Measurements from ENCODE around the gene CADM1. TPM values are rescaled to one million over a fixed set of nuclear protein-coding genes. Genes with fewer than 3 reads are reported as not detected.
A peak's percentile ranks its signal among the peaks of the same experiment; 100 is the strongest.

Gene CADM1
- total and polyA plus RNA-seq, 4 donors: 13.0 to 40.6 (median 28.9) TPM

GRCh38 chr11:115470928-115471327, 33.3 kb downstream of the CADM1 start:
- Histone ChIP-seq H3K27me3 (ENCODE audit: control insufficient read depth in 4 of 4, insufficient read depth in 4 of 4, low read length in 3 of 4) (no peaks in the 10 kb centered on the region), H3K4me1 (ENCODE audit: control insufficient read depth in 4 of 4, insufficient read depth in 4 of 4, low read length in 3 of 4) (peaks cover 6 to 29% (median 15%) of the 10 kb centered on the region in 4 donors), H3K9me3 (ENCODE audit: control insufficient read depth in 4 of 4, low read length in 3 of 4) (no peaks in the 10 kb centered on the region), H3K4me3 (ENCODE audit: low read depth in 1 of 3, low read length in 3 of 3) (no peak overlapping the region), H3K27ac (ENCODE audit: low read depth in 1 of 2, low read length in 2 of 2) (peak overlapping the region; percentile 36 to 66), H3K9ac (ENCODE audit: low read depth in 1 of 2, low read length in 2 of 2) (no peak overlapping the region), H3K36me3 (ENCODE audit: control insufficient read depth in 4 of 4, insufficient read depth in 3 of 4, low read depth in 1 of 4, low read length in 3 of 4) (no peaks in the 10 kb centered on the region)
- TF ChIP-seq EGR1 (IDR thresholded peaks at IDR 0.05; ENCODE audit: low read depth in 2 of 2) (no peak), ZBTB33 (IDR thresholded peaks at IDR 0.05) (no peak), NR2F2 (IDR thresholded peaks at IDR 0.05) (no peak), RAD21 (IDR thresholded peaks at IDR 0.05) (no peak), RXRA (IDR thresholded peaks at IDR 0.05) (no peak), FOXA2 (IDR thresholded peaks at IDR 0.05) (no peak), FOXA1 (IDR thresholded peaks at IDR 0.05) (no peak), SP1 (IDR thresholded peaks at IDR 0.05) (no peak)
- TF ChIP-seq, protein P1, sequence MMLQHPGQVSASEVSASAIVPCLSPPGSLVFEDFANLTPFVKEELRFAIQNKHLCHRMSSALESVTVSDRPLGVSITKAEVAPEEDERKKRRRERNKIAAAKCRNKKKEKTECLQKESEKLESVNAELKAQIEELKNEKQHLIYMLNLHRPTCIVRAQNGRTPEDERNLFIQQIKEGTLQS (IDR thresholded peaks at IDR 0.05): no peak
- TF ChIP-seq, protein P2, sequence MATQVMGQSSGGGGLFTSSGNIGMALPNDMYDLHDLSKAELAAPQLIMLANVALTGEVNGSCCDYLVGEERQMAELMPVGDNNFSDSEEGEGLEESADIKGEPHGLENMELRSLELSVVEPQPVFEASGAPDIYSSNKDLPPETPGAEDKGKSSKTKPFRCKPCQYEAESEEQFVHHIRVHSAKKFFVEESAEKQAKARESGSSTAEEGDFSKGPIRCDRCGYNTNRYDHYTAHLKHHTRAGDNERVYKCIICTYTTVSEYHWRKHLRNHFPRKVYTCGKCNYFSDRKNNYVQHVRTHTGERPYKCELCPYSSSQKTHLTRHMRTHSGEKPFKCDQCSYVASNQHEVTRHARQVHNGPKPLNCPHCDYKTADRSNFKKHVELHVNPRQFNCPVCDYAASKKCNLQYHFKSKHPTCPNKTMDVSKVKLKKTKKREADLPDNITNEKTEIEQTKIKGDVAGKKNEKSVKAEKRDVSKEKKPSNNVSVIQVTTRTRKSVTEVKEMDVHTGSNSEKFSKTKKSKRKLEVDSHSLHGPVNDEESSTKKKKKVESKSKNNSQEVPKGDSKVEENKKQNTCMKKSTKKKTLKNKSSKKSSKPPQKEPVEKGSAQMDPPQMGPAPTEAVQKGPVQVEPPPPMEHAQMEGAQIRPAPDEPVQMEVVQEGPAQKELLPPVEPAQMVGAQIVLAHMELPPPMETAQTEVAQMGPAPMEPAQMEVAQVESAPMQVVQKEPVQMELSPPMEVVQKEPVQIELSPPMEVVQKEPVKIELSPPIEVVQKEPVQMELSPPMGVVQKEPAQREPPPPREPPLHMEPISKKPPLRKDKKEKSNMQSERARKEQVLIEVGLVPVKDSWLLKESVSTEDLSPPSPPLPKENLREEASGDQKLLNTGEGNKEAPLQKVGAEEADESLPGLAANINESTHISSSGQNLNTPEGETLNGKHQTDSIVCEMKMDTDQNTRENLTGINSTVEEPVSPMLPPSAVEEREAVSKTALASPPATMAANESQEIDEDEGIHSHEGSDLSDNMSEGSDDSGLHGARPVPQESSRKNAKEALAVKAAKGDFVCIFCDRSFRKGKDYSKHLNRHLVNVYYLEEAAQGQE (IDR thresholded peaks at IDR 0.05): no peak
- TF ChIP-seq, protein P3, sequence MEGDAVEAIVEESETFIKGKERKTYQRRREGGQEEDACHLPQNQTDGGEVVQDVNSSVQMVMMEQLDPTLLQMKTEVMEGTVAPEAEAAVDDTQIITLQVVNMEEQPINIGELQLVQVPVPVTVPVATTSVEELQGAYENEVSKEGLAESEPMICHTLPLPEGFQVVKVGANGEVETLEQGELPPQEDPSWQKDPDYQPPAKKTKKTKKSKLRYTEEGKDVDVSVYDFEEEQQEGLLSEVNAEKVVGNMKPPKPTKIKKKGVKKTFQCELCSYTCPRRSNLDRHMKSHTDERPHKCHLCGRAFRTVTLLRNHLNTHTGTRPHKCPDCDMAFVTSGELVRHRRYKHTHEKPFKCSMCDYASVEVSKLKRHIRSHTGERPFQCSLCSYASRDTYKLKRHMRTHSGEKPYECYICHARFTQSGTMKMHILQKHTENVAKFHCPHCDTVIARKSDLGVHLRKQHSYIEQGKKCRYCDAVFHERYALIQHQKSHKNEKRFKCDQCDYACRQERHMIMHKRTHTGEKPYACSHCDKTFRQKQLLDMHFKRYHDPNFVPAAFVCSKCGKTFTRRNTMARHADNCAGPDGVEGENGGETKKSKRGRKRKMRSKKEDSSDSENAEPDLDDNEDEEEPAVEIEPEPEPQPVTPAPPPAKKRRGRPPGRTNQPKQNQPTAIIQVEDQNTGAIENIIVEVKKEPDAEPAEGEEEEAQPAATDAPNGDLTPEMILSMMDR (IDR thresholded peaks at IDR 0.05; ENCODE audit: low read depth, low read length, missing input control): no peak
- TF ChIP-seq, protein P4, sequence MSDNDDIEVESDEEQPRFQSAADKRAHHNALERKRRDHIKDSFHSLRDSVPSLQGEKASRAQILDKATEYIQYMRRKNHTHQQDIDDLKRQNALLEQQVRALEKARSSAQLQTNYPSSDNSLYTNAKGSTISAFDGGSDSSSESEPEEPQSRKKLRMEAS (IDR thresholded peaks at IDR 0.05): no peak
- WGBS: 88% methylated on average over 3 of the region's 3 CpGs
- no peak for DNase-seq (ENCODE audit: low spot score)

DNA sequence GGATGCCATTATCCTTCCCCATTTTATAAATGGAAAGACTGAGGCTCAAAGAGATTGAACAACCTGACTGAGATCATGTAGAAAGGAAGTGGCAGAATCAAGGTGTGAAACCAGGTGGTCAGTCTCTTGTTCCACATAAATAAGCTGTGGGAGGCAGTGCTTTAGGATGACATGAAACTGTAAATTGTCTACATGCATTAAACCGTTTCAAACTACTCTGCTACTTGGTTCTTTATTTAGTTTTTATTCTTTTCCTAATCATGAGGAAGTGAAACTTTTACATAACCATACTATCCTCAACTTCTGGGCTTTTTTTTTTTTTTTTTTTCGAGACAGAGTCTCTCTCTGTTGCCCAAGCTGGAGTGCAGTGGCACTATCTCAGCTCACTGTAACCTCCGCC, 34.9 kb downstream of the CADM1 start:
- Histone ChIP-seq H3K4me1 (ENCODE audit: control insufficient read depth in 4 of 4, insufficient read depth in 4 of 4, low read length in 3 of 4) (peaks cover 5 to 22% (median 14%) of the 10 kb centered on the region in 4 donors), H3K4me3 (ENCODE audit: low read depth in 1 of 3, low read length in 3 of 3) (no peak overlapping the region), H3K36me3 (ENCODE audit: control insufficient read depth in 4 of 4, insufficient read depth in 3 of 4, low read depth in 1 of 4, low read length in 3 of 4) (no peaks in the 10 kb centered on the region), H3K9ac (ENCODE audit: low read depth in 1 of 2, low read length in 2 of 2) (no peak overlapping the region), H3K9me3 (ENCODE audit: control insufficient read depth in 4 of 4, low read length in 3 of 4) (no peaks in the 10 kb centered on the region), H3K27me3 (ENCODE audit: control insufficient read depth in 4 of 4, insufficient read depth in 4 of 4, low read length in 3 of 4) (no peaks in the 10 kb centered on the region), H3K27ac (ENCODE audit: low read depth in 1 of 2, low read length in 2 of 2) (no peak overlapping the region)
- TF ChIP-seq, protein P3 (IDR thresholded peaks at IDR 0.05; ENCODE audit: low read depth, low read length, missing input control): no peak
- no peak for TF ChIP-seq RXRA (IDR thresholded peaks at IDR 0.05)
- TF ChIP-seq SP1 (IDR thresholded peaks at IDR 0.05): no peak
- no peak for TF ChIP-seq NR2F2 (IDR thresholded peaks at IDR 0.05)
- no peak for TF ChIP-seq FOXA1 (IDR thresholded peaks at IDR 0.05)
- no peak for TF ChIP-seq YY1 (IDR thresholded peaks at IDR 0.05)
- DNase-seq (ENCODE audit: low spot score): no peak
- 79% methylated on average over 3 of the region's 3 CpGs for WGBS

Data from liver (tissue), 9 donors.